B cell (primary cell): ENCODE data around the gene PPP2R2D. TPM values are rescaled to one million over a fixed set of nuclear protein-coding genes. Genes with fewer than 3 reads are reported as not detected.

Experiments used
- ATAC-seq: fragments of 200-7000 bp; cut with Tn5 transposase; one replicate; pipeline ENCODE4 v1.10.0; 2021; ENCODE audit warnings: low read depth, mild to moderate bottlenecking, moderate number of reproducible peaks, moderate library complexity
- CTCF ChIA-PET: fragments of 350-600 bp; sonication (Branson Sonifier 250); formaldehyde crosslinking; loops from one replicate; lab custom pipeline; 2021; ENCODE audit warnings: antibody characterized with exemption, inconsistent platforms; lab: Charles Lee
- POLR2A ChIA-PET: fragments of 350-600 bp; sonication (Branson Sonifier 250); formaldehyde crosslinking; loops from one replicate; lab custom pipeline; 2021; ENCODE audit warnings: antibody characterized with exemption; lab: Charles Lee
- DNase-seq: peaks from one replicate; pipeline ENCODE4 v3.0.0; 2013
- H2AFZ ChIP-seq: 2 replicates; pipeline ENCODE4 v1.6.1; 2012; ENCODE audit warnings: mild to moderate bottlenecking, low read depth, low read length; ENCODE audit not compliant: insufficient read depth, poor library complexity, severe bottlenecking
- H3K27ac ChIP-seq, 2 donors: 1 replicate in 1 of 2; 2 replicates in 1 of 2; pipeline ENCODE4 v1.5.1; 2012 to 2013; ENCODE audit warnings: low read length in 2 of 2, mild to moderate bottlenecking in 2 of 2, moderate library complexity in 1 of 2
- H3K27me3 ChIP-seq, 4 experiments: fragments of 200-600 bp in 1 of 4; sonication (generic) in 1 of 4; replicated peaks in 1 of 4; 1 replicate in 2 of 4; 2 replicates in 2 of 4; pipeline versions ENCODE4 v1.6.1 to v1.7.0; 2013 to 2016; ENCODE audit warnings: low read length in 3 of 4, mild to moderate bottlenecking in 2 of 4, mixed read lengths in 1 of 4, moderate library complexity in 1 of 4; ENCODE audit not compliant: insufficient read depth in 4 of 4, control insufficient read depth in 3 of 4; ENCODE audit errors: control extremely low read depth in 1 of 4
- H3K36me3 ChIP-seq, 2 experiments: replicated peaks in 1 of 2; 1 replicate in 1 of 2; 2 replicates in 1 of 2; pipeline versions ENCODE4 v1.6.1 to v1.7.1; 2013; ENCODE audit warnings: low read length in 1 of 2; ENCODE audit not compliant: insufficient read depth in 2 of 2, control insufficient read depth in 1 of 2; ENCODE audit errors: control extremely low read depth in 1 of 2, extremely low read depth in 1 of 2
- H3K4me1 ChIP-seq, 2 donors: fragments of 200-600 bp in 1 of 2; sonication (generic) in 1 of 2; 1 replicate in 1 of 2; 2 replicates in 1 of 2; pipeline versions ENCODE4 v1.5.1 to v1.6.1; 2013 to 2017; ENCODE audit warnings: low read length in 2 of 2; ENCODE audit not compliant: control insufficient read depth in 2 of 2, insufficient read depth in 2 of 2
- H3K4me2 ChIP-seq: replicated peaks from 2 replicates; pipeline ENCODE3; 2012; ENCODE audit warnings: mild to moderate bottlenecking, low read depth, low read length; ENCODE audit not compliant: poor library complexity, severe bottlenecking
- H3K4me3 ChIP-seq, 5 experiments: fragments of 200-600 bp in 1 of 5; sonication (generic) in 1 of 5; 1 replicate in 3 of 5; 2 replicates in 2 of 5; pipeline versions ENCODE4 v1.5.1 to v1.7.0; 2011 to 2016; ENCODE audit warnings: low read length in 4 of 5, mild to moderate bottlenecking in 4 of 5, low read depth in 2 of 5, control low read depth in 1 of 5, moderate library complexity in 1 of 5; ENCODE audit not compliant: insufficient read depth in 1 of 5; ENCODE audit errors: control extremely low read depth in 1 of 5, extremely low read depth in 1 of 5
- H3K79me2 ChIP-seq: fragments of 200-600 bp; sonication (generic); one replicate; pipeline ENCODE4 v1.6.0; 2016; ENCODE audit warnings: low read length; ENCODE audit not compliant: control insufficient read depth, insufficient read depth
- H3K9ac ChIP-seq: fragments of 200-600 bp; sonication (generic); 2 replicates; pipeline ENCODE4 v1.6.1; 2017; ENCODE audit warnings: mild to moderate bottlenecking, low read length, moderate library complexity
- H3K9me3 ChIP-seq, 3 donors: one replicate each; pipeline versions ENCODE4 v1.6.1 to v1.7.1; 2013; ENCODE audit warnings: low read length in 2 of 3; ENCODE audit not compliant: control insufficient read depth in 2 of 3, insufficient read depth in 1 of 3; ENCODE audit errors: control extremely low read depth in 1 of 3
- H4K20me1 ChIP-seq: 2 replicates; pipeline ENCODE4 v1.6.0; 2012; ENCODE audit warnings: mild to moderate bottlenecking, low read length; ENCODE audit not compliant: insufficient read depth, control insufficient read depth, poor library complexity, severe bottlenecking
- H3K27ac Mint-ChIP-seq: one replicate; pipeline ENCODE4 v1.8.0; 2021; ENCODE audit warnings: mixed read lengths
- H3K27me3 Mint-ChIP-seq: one replicate; pipeline ENCODE4 v1.8.0; 2021; ENCODE audit warnings: mixed read lengths
- H3K4me1 Mint-ChIP-seq: one replicate; pipeline ENCODE4 v1.8.0; 2021; ENCODE audit warnings: mixed read lengths
- H3K4me3 Mint-ChIP-seq: one replicate; pipeline ENCODE4 v1.8.0; 2021; ENCODE audit warnings: mixed read lengths
- H3K9me3 Mint-ChIP-seq: one replicate; pipeline ENCODE4 v1.8.0; 2022; ENCODE audit warnings: mixed read lengths; ENCODE audit not compliant: insufficient read depth
- CTCF ChIP-seq: fragments of 200-600 bp; IDR thresholded peaks from one replicate; pipeline ENCODE4 v1.8.0; 2022; ENCODE audit warnings: antibody characterized with exemption, mild to moderate bottlenecking
- EZH2 ChIP-seq: IDR thresholded peaks from 2 replicates; pipeline ENCODE4 v1.6.1; 2012; ENCODE audit warnings: borderline replicate concordance, low read depth, mild to moderate bottlenecking, moderate library complexity, low read length; ENCODE audit not compliant: insufficient read depth, poor library complexity, severe bottlenecking
- WGBS: methylation state at CpG from one replicate; pipeline ENCODE4 v1.1.5; 2013; ENCODE audit warnings: missing lambda C conversion rate; ENCODE audit not compliant: insufficient coverage; 5-methylcytosine and 5-hydroxymethylcytosine counted together
- intact Hi-C: fragments of 100-400 bp; cut with micrococcal nuclease; formaldehyde crosslinking; loops from one replicate; pipeline ENCODE4 v1.10.0; 2022
- polyA plus RNA-seq: library from polyadenylated mRNA; depleted of rRNA; stranded (reverse); fragments of >200 nt; gene quantifications from 2 replicates; pipeline ENCODE4 v1.2.3, GENCODE V29; 2012
- total RNA-seq, 2 donors: library from RNA; stranded (reverse); fragments of 120-200 nt in 1 of 2; gene quantifications; 1 replicate in 1 of 2; 2 replicates in 1 of 2; pipeline versions ENCODE4 v1.2.3 to v1.2.4, GENCODE V29; 2013 to 2022

The PPP2R2D gene
- total and polyA plus RNA-seq, 2 donors (not counting 1 experiment from before 2014, with no cell fraction given): 25.8 to 45.6 TPM

- H3K27me3 ChIP-seq: no peaks in the 10 kb centered on the region
- CTCF ChIA-PET: interaction anchor here (1.3 kb wide), 1 partner anchor 26 kb away, joined by 3 read pairs; no protein-coding TSS in a partner anchor
- H3K9me3 ChIP-seq: peaks cover 0 to 4% (median 3%) of the 10 kb centered on the region in 3 donors
- DNase-seq (no peak), ATAC-seq (no peak)
- H3K27ac ChIP-seq: no peak overlapping the region
- no peaks in the 10 kb centered on the region for H3K9me3 Mint-ChIP-seq
- TF ChIP-seq CTCF: no peak
- no peak overlapping the region for H3K4me3 Mint-ChIP-seq
- H3K4me1 Mint-ChIP-seq: peaks cover 36% of the 10 kb centered on the region
- peaks cover 84% of the 10 kb centered on the region for H4K20me1 ChIP-seq
- peaks cover 5 to 34% of the 10 kb centered on the region in 2 experiments for H3K36me3 ChIP-seq
- no peak overlapping the region for H3K9ac ChIP-seq
- POLR2A ChIA-PET: no interaction called here
- H2AFZ ChIP-seq: no peak overlapping the region
- intact Hi-C loops: no loop called here
- H3K4me2 ChIP-seq: no peak overlapping the region
- no peak overlapping the region for H3K4me3 ChIP-seq
- H3K27ac Mint-ChIP-seq: no peak overlapping the region
- H3K79me2 ChIP-seq: peaks cover 98% of the 10 kb centered on the region
- H3K4me1 ChIP-seq: no peaks in the 10 kb centered on the region
- no peaks in the 10 kb centered on the region for H3K27me3 Mint-ChIP-seq
- 93% methylated on average over 5 of the region's 9 CpGs for WGBS
These were observed 10.6 kb downstream of the PPP2R2D start for GRCh38 chr10:131911451-131911850.

- Histone ChIP-seq H3K4me2 (no peak overlapping the region), H3K4me3 (no peak overlapping the region), H3K9me3 (peaks cover 0 to 4% (median 3%) of the 10 kb centered on the region in 3 donors), H3K27ac (no peak overlapping the region), H3K79me2 (peaks cover 96% of the 10 kb centered on the region), H3K36me3 (peaks cover 5 to 31% of the 10 kb centered on the region in 2 experiments), H3K27me3 (no peaks in the 10 kb centered on the region), H3K9ac (no peak overlapping the region), H4K20me1 (peaks cover 78% of the 10 kb centered on the region), H2AFZ (no peak overlapping the region), H3K4me1 (no peaks in the 10 kb centered on the region)
- CTCF ChIA-PET: no interaction called here
- H3K9me3 Mint-ChIP-seq: no peaks in the 10 kb centered on the region
- 100% methylated on average over 2 of the region's 3 CpGs for WGBS
- POLR2A ChIA-PET: interaction anchor here (0.8 kb wide), 1 partner anchor 21 kb away, joined by 3 read pairs; no protein-coding TSS in a partner anchor
- TF ChIP-seq EZH2 (no peak), CTCF (no peak)
- H3K27ac Mint-ChIP-seq: no peak overlapping the region
- H3K4me3 Mint-ChIP-seq: no peak overlapping the region
- DNase-seq (no peak), ATAC-seq (no peak)
- intact Hi-C loops: no loop called here
- no peaks in the 10 kb centered on the region for H3K27me3 Mint-ChIP-seq
- H3K4me1 Mint-ChIP-seq: peaks cover 35% of the 10 kb centered on the region
These were observed 11.8 kb downstream of the PPP2R2D start for GRCh38 chr10:131912620-131913019.
